GM19328 (cell line): Measurements from ENCODE around the gene GBX2.

ENCODE experiments used
- ATAC-seq: cut with Tn5 transposase; IDR thresholded peaks from one replicate; pipeline ENCODE4 v1.9.1; 2021; ENCODE audit warnings: mild to moderate bottlenecking, moderate library complexity; ENCODE audit not compliant: unreplicated experiment

GBX2 gene

DNA sequence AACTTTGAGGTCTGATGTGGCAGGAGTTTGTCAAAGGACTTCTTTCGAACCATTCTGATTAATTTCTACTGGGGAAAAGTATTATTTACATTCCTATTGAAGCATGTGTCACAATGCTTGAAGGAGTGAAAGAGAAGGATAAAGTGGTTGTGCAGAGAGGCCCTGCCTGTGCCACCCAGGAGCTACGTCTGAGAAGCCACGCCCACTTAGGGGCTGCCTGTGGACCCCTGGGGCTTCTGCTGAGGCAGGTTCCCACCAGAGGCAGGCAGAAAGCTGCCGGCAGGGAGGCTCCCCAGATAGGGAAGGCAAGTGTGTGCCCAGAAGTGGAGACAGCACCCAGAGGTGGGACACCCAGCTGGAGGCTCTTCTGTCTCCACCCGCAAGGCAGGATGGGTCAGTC, 47.4 kb downstream of the GBX2 start:
- no peak for ATAC-seq

- ATAC-seq, result no peak
Observed at GRCh38 chr2:236120141-236120601, 48.0 kb downstream of the GBX2 start.

DNA sequence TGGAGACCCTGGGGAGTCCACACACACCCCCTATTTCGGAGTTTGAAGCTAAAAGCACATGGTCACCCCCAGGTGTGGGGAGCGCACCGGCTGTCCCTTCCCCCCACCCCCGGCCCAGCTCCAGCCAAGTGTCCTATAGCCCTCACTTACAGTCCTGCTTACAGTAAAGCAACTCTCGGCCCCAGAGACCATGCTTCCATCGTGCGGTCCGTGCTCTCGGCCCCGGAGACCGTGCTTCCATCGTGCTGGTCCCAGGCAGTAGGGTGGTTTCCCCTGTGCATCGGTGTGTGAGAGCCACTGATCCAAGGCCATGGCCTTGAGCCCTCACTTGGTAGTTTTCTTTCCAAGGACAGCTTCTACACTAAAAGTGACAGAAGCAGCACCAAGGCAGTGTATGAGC, 48.7 kb downstream of the GBX2 start:
- no peak for ATAC-seq

DNA sequence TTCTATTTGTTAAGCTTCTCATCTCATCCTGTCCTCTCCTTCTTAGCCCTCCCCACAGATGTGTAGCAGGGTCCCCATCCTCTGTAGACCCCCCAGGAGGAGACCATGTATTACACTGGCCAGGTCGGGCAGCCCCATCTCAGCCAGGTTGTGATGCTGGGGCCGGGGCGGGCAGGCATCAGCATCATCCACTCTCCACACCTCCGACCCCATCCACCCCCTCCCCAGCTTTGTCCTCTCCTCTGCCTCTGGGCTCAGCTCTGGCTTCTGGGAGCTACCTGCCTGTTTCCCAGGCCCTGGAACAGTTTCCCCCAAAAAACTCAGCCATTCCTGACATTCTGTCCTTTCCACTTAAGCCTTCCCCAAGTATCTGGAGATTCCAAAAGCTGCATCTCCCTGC, 49.2 kb downstream of the GBX2 start:
- ATAC-seq, result no peak

- no peak for ATAC-seq
Observed at GRCh38 chr2:236117861-236118269, 50.3 kb downstream of the GBX2 start.

DNA sequence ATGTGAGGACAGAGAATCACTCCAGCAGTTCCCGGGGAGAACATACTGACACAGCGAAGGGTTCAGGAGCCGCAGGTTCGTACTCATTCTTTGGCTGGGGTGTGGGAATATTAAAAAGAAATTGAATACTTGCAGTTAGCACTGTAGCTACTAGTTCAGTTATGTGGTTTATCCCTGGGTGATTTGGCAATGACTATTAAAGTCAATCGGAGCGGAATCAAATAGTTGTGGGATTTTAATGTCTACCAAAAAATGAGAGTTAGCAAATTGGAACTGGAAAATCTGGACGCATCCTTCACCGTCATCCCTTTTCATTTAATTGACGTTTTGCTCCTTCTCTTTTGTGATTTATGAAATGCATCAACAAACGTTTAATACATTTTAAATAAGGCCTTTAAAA, 50.8 kb downstream of the GBX2 start:
- ATAC-seq, result no peak
